GM12865 (cell line): ENCODE data around the gene LCP2.

Source experiments
- DNase-seq: peaks from one replicate; pipeline ENCODE4 v3.0.0; 2010; ENCODE audit warnings: low read depth
- H3K4me3 ChIP-seq: 2 replicates; pipeline ENCODE4 v1.5.1; 2011; ENCODE audit warnings: mild to moderate bottlenecking, low read depth, low read length, control low read depth
- CTCF ChIP-seq: IDR thresholded peaks from 2 replicates; pipeline ENCODE4 v1.5.1; 2011; ENCODE audit warnings: low read length, control low read depth, low read depth, inconsistent platforms; ENCODE audit not compliant: insufficient read depth; ENCODE audit errors: missing control alignments

The LCP2 gene

DNA sequence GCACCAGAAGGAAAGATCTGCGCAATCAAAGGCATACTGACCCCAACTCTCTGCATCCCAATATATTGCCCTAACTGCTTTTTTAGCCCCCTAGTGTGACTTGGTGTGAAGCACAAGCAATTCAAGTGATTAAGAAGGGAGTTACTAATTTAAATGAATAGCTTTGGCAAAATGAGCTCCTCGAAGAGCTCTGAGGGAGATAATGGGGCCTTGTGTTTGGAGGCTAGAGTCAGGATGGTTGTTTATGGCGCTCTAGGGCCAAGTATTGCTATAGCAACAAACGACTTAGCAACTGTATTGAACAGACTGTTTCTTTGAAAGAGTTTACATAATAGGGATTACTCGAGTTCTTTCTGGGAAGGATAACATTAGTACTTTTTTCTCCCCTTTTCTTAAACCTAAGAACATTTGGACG is 76.2 kb downstream of the LCP2 start:
- no peak overlapping the region for H3K4me3 ChIP-seq
- TF ChIP-seq CTCF, result no peak
- no peak for DNase-seq

DNA sequence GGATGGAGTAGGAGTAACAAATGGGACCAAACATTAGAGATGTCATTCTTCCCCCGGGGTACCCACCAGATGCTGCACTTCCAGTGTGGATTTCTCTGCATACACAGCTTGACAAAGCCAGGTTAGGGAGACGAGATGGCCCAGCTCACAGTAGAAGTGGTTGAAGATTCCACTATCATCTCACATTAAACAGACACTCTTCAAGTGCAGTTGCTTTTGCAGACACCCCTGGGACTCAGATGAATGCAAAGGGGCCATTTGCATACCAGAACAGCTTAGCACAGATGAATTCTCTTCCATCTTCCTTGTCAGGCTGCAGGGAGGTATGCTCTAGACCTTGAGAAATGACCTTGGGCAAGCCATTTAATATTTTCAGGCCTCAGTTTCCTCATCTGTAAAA is 77.4 kb downstream of the LCP2 start:
- no peak overlapping the region for H3K4me3 ChIP-seq
- TF ChIP-seq CTCF, result no peak
- DNase-seq, result no peak

DNA sequence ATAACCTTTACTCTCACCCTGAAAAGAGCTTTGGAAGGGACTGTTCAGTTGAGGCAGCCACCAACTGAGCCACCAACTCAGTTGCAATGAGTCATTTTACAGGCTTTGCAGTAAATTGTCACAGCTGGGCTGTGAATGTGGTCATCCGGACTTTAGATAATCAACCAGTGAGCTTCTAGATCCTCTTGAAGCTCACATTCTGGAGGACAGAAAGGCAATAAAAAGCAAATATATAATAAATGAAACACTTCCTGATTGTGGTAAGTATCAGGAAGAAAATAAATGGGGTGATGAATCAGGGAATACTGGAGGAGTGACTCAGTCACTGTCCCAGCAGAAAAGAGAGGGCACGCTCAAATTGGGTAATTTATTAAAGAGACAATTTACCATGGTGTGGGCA is 78.0 kb downstream of the LCP2 start:
- DNase-seq, result no peak
- H3K4me3 ChIP-seq, result no peak overlapping the region
- TF ChIP-seq CTCF, result no peak

DNA sequence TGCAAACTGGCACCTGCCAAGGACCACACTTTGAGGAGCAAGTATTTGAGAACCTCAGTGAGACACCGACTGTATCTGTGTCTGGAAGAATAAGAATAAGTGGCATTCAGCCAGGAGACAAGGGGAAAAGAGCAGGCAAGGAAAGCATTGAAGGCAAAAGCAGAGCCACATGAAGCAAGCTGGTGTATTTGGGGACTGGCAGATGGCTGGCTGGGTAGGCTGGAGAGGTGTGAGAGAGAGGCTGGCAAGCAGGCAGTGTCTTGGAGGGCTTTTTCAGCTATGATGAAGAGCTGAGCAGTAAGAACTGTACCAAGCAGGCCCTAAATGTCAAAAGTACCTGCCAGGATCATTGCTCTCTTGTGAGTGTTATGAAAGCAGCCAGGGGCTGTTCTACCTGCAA is 78.9 kb downstream of the LCP2 start:
- no peak for TF ChIP-seq CTCF
- no peak overlapping the region for H3K4me3 ChIP-seq
- DNase-seq, result no peak

GRCh38 chr5:170217831-170218230 is 79.7 kb downstream of the LCP2 start:
- no peak for DNase-seq
- no peak for TF ChIP-seq CTCF
- H3K4me3 ChIP-seq, result no peak overlapping the region

GRCh38 chr5:170216257-170216864 is 81.2 kb downstream of the LCP2 start:
- peak; percentile 60 for TF ChIP-seq CTCF
- DNase-seq, result peak; percentile 55
- no peak overlapping the region for H3K4me3 ChIP-seq
